Chondrocyte (in vitro differentiated cells): Measurements from ENCODE around the gene EPB41L4A. TPM values are rescaled to one million over a fixed set of nuclear protein-coding genes. Genes with fewer than 3 reads are reported as not detected.

Experiments
- DNase-seq: peaks from one replicate; pipeline ENCODE4 v3.0.0; 2021; ENCODE audit warnings: mixed read lengths, low spot score
- H3K27ac Mint-ChIP-seq: one replicate; pipeline ENCODE4 v1.8.0; 2021; ENCODE audit warnings: mild to moderate bottlenecking, moderate library complexity, mixed read lengths; ENCODE audit not compliant: unreplicated experiment
- H3K27me3 Mint-ChIP-seq: 2 replicates; pipeline ENCODE4 v1.8.0; 2021; ENCODE audit warnings: low read depth, mixed read lengths
- H3K36me3 Mint-ChIP-seq: 2 replicates; pipeline ENCODE4 v1.8.0; 2021; ENCODE audit warnings: low read depth, mixed read lengths
- H3K4me1 Mint-ChIP-seq: 2 replicates; pipeline ENCODE4 v1.8.0; 2021; ENCODE audit warnings: low read depth, mild to moderate bottlenecking, mixed read lengths
- H3K4me3 Mint-ChIP-seq: one replicate; pipeline ENCODE4 v1.8.0; 2021; ENCODE audit warnings: mild to moderate bottlenecking, moderate library complexity, mixed read lengths; ENCODE audit not compliant: unreplicated experiment
- H3K9me3 Mint-ChIP-seq: 2 replicates; pipeline ENCODE4 v1.8.0; 2021; ENCODE audit warnings: low read depth, mixed read lengths
- total RNA-seq: library from RNA; stranded (reverse); gene quantifications from 3 replicates; pipeline ENCODE4 v1.2.1, GENCODE V29; 2021
- TF ChIP-seq, protein P1 (sequence below): fragments of 200-600 bp; sonication (generic); IDR thresholded peaks from 2 replicates; pipeline ENCODE4 v1.5.0; 2021; ENCODE audit warnings: antibody characterized with exemption, mild to moderate bottlenecking, moderate library complexity

Gene EPB41L4A
- total RNA-seq, 1 donor from 2014 or later, result 3.9 TPM

DNA sequence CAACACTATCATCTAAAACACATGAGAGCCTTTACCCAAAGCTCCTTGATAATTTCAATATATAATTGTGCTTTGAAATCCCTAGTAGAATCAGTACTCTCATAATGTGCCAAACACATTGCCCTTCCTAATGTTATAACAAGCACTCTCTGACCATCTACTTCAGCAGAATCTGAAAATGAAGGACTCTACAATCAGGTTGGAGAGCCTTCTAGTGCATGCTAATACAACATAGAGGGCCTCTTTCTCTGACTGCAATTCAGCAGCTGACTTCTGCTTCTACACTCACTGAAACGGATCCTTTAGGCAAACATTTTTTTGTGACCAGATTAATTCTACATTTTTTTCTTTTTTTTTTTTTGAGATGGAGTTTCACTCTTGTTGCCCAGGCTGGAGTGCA is 155.6 kb downstream of the EPB41L4A start:
- no peak overlapping the region for H3K4me3 Mint-ChIP-seq
- peaks cover 2% of the 10 kb centered on the region for H3K27me3 Mint-ChIP-seq
- no peaks in the 10 kb centered on the region for H3K4me1 Mint-ChIP-seq
- DNase-seq, result no peak
- H3K9me3 Mint-ChIP-seq, result no peaks in the 10 kb centered on the region
- TF ChIP-seq, protein P1, sequence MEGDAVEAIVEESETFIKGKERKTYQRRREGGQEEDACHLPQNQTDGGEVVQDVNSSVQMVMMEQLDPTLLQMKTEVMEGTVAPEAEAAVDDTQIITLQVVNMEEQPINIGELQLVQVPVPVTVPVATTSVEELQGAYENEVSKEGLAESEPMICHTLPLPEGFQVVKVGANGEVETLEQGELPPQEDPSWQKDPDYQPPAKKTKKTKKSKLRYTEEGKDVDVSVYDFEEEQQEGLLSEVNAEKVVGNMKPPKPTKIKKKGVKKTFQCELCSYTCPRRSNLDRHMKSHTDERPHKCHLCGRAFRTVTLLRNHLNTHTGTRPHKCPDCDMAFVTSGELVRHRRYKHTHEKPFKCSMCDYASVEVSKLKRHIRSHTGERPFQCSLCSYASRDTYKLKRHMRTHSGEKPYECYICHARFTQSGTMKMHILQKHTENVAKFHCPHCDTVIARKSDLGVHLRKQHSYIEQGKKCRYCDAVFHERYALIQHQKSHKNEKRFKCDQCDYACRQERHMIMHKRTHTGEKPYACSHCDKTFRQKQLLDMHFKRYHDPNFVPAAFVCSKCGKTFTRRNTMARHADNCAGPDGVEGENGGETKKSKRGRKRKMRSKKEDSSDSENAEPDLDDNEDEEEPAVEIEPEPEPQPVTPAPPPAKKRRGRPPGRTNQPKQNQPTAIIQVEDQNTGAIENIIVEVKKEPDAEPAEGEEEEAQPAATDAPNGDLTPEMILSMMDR, result no peak
- no peaks in the 10 kb centered on the region for H3K36me3 Mint-ChIP-seq
- no peak overlapping the region for H3K27ac Mint-ChIP-seq

DNA sequence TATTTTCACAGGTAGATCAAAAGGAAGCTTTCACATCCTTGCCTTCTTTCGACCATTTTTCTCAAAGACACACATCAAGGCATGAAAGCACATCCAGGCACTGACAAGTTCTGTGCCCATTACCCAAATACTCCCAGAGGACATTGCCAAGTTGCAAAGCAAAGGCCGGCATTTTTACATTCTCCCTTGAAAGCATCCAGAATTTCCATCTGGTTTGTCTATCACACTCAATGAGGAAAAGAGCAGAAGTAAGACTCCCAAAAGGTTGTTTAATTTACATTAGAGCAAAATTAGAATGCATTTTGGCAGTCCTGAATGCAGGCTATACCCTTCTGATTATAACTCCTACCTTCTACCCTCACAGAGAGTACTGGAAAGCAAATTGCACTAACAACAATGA is 160.5 kb downstream of the EPB41L4A start:
- H3K4me1 Mint-ChIP-seq, result no peaks in the 10 kb centered on the region
- no peaks in the 10 kb centered on the region for H3K9me3 Mint-ChIP-seq
- no peaks in the 10 kb centered on the region for H3K27me3 Mint-ChIP-seq
- no peaks in the 10 kb centered on the region for H3K36me3 Mint-ChIP-seq
- H3K27ac Mint-ChIP-seq, result no peak overlapping the region
- TF ChIP-seq, protein P1, result no peak
- no peak overlapping the region for H3K4me3 Mint-ChIP-seq
- no peak for DNase-seq

GRCh38 chr5:112257976-112258375 is 161.1 kb downstream of the EPB41L4A start:
- TF ChIP-seq, protein P1, result no peak
- no peak for DNase-seq
- Mint-ChIP-seq H3K9me3 (no peaks in the 10 kb centered on the region), H3K4me3 (no peak overlapping the region), H3K4me1 (no peaks in the 10 kb centered on the region), H3K27me3 (no peaks in the 10 kb centered on the region), H3K27ac (no peak overlapping the region), H3K36me3 (no peaks in the 10 kb centered on the region)

DNA sequence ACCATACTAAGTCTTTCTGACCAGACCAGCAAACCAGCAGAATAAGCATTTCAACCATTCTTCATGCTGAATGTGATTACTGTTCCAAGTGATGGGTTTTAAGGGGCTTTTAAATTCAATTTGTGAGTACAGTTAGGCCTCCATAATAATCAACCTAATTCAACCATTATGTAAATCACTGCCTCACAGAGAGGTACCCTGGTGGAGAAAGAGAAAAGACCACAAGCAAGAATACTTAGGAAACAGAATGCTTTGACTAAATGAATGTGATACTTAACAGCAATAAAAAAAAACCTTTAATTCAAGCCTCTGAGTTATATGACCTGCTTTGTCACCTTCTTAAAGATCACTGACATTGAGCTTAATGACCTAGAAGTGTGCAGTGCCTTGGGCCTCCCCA is 162.1 kb downstream of the EPB41L4A start:
- Mint-ChIP-seq H3K4me1 (no peaks in the 10 kb centered on the region), H3K27ac (no peak overlapping the region), H3K4me3 (no peak overlapping the region), H3K36me3 (no peaks in the 10 kb centered on the region), H3K9me3 (no peaks in the 10 kb centered on the region), H3K27me3 (no peaks in the 10 kb centered on the region)
- TF ChIP-seq, protein P1, result no peak
- no peak for DNase-seq

DNA sequence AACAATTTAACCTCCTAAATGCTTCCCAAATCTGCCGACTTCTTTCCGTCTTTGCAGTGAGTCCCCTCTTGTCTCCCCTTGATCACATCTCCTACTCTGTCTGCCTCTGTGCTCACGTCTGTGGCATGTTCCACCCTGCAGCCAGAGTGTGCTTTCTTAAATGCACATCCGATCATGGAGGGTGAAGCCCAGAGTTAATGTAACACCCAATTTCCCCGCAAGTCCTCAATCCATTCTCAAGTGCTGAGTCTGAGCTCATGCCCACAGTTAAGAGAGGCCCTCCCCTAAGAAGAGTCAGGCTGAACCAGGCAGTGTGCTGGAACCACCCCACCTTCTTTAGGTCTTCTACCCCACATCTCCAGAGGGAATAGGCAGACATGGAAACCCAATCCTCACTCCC is 164.8 kb downstream of the EPB41L4A start:
- no peaks in the 10 kb centered on the region for H3K4me1 Mint-ChIP-seq
- no peak for DNase-seq
- no peaks in the 10 kb centered on the region for H3K27me3 Mint-ChIP-seq

More for the DNA sequence above, 164.8 kb downstream of the EPB41L4A start:
- TF ChIP-seq, protein P1, result no peak
- Mint-ChIP-seq H3K9me3 (no peaks in the 10 kb centered on the region), H3K4me3 (no peak overlapping the region), H3K36me3 (no peaks in the 10 kb centered on the region), H3K27ac (no peak overlapping the region)
